A549 (cell line): ENCODE data around the gene AMBN.

Experiments
- CBX2 ChIP-seq: fragments of 200-600 bp; sonication (generic); IDR thresholded peaks from 2 replicates; pipeline ENCODE4 v1.6.1; 2016; ENCODE audit warnings: low read depth, mild to moderate bottlenecking, borderline replicate concordance
- MAFK ChIP-seq: fragments of 450-650 bp; IDR thresholded peaks from 2 replicates; pipeline ENCODE4 v1.6.1; 2014; ENCODE audit not compliant: partially characterized antibody
- POLR2A ChIP-seq: IDR thresholded peaks from 2 replicates; pipeline ENCODE4 v1.6.1; 2012; ENCODE audit warnings: mild to moderate bottlenecking, low read length
- TF ChIP-seq, protein P1 (sequence below): fragments of 450-650 bp; IDR thresholded peaks from 2 replicates; pipeline ENCODE4 v1.6.1; 2014; ENCODE audit warnings: antibody characterized with exemption
- TF ChIP-seq, protein P2 (sequence below): fragments of >200 bp; sonication (Bioruptor Twin); formaldehyde crosslinking; IDR thresholded peaks from 3 replicates; pipeline ENCODE4 v1.5.1; 2016

DNA sequence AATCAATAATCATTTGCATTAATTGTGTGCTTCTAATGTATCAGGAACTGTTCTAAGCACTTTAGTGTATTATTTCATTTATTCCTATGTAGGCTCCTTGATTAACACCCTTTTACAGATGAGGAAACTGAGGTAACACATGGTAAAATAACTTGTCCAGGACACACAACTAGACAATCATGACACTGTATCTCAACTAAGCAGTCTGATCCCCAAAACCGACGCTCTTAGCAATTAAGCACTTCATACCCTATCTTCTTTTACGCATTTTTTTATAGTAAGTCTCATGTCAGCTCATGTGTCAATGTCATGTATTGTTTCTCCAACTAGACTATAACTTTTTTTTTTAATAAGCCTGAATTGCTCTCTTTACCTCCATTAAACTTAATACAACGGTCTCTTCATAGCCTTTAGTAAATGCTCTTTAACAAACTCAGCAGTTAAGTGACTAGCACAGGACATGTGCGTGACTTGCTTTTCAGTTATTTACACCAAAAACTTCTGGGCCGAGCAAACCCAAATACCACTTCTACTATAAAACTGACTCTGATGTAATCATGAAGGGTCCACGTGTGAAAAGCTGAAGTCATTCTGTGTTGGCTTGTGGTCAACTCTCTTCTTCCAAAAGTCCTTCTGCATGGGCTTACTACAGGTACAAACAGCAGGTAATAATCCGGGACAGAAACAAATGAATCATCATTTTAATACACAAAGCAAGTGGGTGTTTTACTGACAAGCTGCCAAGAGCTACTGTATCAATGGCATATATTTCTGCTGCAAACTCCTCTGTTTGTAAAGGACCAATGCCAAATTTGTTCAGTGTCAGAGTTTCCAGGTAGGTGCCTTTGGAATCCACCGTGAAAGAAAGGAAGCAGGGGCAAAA lies 7.9 kb upstream of the AMBN start:
- TF ChIP-seq, protein P1, sequence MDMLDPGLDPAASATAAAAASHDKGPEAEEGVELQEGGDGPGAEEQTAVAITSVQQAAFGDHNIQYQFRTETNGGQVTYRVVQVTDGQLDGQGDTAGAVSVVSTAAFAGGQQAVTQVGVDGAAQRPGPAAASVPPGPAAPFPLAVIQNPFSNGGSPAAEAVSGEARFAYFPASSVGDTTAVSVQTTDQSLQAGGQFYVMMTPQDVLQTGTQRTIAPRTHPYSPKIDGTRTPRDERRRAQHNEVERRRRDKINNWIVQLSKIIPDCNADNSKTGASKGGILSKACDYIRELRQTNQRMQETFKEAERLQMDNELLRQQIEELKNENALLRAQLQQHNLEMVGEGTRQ: no peak
- TF ChIP-seq POLR2A (no peak), MAFK (no peak), CBX2 (no peak)
- TF ChIP-seq, protein P2, sequence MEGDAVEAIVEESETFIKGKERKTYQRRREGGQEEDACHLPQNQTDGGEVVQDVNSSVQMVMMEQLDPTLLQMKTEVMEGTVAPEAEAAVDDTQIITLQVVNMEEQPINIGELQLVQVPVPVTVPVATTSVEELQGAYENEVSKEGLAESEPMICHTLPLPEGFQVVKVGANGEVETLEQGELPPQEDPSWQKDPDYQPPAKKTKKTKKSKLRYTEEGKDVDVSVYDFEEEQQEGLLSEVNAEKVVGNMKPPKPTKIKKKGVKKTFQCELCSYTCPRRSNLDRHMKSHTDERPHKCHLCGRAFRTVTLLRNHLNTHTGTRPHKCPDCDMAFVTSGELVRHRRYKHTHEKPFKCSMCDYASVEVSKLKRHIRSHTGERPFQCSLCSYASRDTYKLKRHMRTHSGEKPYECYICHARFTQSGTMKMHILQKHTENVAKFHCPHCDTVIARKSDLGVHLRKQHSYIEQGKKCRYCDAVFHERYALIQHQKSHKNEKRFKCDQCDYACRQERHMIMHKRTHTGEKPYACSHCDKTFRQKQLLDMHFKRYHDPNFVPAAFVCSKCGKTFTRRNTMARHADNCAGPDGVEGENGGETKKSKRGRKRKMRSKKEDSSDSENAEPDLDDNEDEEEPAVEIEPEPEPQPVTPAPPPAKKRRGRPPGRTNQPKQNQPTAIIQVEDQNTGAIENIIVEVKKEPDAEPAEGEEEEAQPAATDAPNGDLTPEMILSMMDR: no peak
